ENCODE data around the gene BCL2L11.
"Not testable (repeated sequence)": the region's sequence is repeated elsewhere in the genome, so short reads cannot be mapped to it uniquely, and the experiment has no call there.

Gene BCL2L11, protein sequence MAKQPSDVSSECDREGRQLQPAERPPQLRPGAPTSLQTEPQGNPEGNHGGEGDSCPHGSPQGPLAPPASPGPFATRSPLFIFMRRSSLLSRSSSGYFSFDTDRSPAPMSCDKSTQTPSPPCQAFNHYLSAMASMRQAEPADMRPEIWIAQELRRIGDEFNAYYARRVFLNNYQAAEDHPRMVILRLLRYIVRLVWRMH

DNA sequence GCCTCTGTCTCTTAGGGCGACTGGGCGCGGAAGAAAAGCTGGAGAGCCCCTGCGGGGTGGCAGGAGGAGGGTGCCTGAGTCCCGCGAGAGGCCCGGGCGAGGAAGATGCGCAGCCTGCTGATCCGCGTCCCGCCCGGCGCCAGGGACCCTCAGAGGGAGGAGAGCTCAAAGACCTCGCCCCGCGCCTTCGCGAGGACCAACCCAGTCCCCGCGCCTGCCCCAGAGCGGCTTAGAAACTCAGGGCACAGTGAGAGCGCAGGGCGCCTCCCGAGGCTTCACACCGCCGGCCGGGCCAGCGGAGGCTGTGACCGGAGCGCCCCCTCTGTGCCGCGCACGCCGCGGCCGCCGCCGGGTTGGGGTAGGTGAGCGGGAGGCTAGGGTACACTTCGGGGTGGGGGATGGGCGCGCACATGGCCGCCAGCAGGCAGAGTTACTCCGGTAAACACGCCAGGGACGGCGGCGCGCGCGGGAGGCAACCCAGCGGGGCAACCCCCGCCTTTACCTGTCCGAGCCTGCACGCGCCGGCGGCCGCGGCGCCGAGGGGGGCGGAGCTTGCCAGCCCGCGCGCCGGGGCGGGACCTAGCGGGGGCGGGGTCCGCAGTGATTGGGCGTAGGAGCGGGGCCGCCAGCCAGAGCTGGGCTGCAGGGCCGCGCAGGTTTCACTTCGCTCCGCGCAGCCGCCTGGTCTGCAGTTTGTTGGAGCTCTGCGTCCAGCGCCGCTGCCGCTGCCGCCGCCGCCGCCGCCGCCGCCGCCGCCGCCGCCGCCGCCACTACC, at the start of gene BCL2L11:
Gene BCL2L11 (plus strand): TSS at position 662 of the 775 bp plus-strand sequence. CDS start 2,832 bp downstream, outside the sequence.
- Histone ChIP-seq H4K20me1 (peaks cover 77% of the 10 kb centered on the region), H3K27me3 (peaks cover 51% of the 10 kb centered on the region), H3K9me3 (no peaks in the 10 kb centered on the region), H3K9ac (peak within 1 kb of the TSS; percentile 87), H3K4me3 (peak within 1 kb of the TSS; percentile 95), H3K36me3 (peaks cover 19% of the 10 kb centered on the region), H3K4me1 (peaks cover 53% of the 10 kb centered on the region), H3K4me2 (peak within 1 kb of the TSS; percentile 99), H3K27ac (peak within 1 kb of the TSS; percentile 75)
- no peak for TF ChIP-seq Cebpa-rat (IDR thresholded peaks at IDR 0.05)

DNA sequence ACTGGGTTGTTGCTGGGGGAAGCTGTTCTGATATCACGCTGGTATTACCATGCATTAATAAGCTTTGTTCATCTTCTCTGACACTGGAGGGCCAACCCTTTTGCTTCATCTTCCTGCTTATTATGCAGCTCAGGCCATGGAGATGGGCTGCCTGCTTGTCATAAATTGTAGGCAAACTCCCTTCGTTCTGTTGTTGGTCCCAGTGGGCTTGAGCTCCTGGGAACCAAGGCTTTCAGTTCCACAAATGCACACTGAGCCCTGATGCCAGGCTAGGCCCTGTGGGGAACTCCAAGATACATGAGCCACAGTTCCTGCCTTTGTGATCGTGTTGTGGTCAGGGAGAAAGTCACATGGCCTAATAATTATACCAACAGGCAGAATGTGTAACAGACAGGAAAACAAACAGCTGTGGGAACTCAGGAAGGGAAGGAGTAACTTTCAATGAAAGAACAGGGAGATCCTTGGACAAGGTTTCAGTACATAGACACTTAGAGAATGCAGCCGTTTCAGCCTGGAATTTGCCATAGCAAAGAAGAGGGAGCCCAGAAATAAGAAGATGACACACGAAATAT, 49.0 kb upstream of the BCL2L11 start:
- Histone ChIP-seq H3K9ac (peak overlapping the region; percentile 43; the same call in 1 of the 2 replicates), H3K4me1 (peaks cover 61% of the 10 kb centered on the region), H3K36me3 (no peaks in the 10 kb centered on the region), H3K27ac (peak overlapping the region; percentile 38; the same call in 1 of the 2 replicates), H3K27me3 (no peaks in the 10 kb centered on the region), H3K9me3 (peaks cover 14% of the 10 kb centered on the region), H3K4me3 (no peak overlapping the region), H4K20me1 (no peaks in the 10 kb centered on the region), H3K4me2 (peak overlapping the region; percentile 75)
- TF ChIP-seq Cebpa-rat (IDR thresholded peaks at IDR 0.05), result no peak

DNA sequence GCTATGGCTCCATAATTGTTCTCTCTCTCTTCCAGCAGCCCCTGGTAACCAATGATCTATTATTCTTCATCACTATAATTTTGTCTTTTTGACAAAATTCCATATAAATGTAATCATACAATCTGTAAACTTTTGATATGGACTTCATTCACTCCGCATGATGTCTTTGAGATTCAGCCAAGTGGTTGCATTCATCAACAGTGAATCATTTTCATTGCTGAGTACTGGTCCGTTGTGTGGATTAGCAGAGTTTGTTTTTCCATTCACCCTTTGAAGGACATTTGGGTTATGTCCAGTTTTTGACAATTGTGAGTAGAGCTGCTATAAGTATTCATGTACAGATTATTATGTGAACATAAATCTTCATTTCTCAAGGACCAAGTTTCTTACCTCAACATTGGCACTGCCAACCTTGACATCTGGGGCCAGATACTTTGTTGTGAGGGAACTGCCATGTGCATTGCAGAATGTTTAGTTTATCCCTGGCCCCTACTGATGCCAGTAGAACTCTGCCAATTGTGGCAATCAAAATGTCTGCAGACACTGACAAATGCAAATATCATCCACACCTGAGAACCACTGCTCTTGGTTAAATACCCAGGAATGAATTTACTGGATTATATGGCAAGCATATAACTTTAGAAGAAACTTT, 48.4 kb upstream of the BCL2L11 start:
- Histone ChIP-seq H3K9ac (no peak overlapping the region), H3K27ac (no peak overlapping the region), H4K20me1 (no peaks in the 10 kb centered on the region), H3K9me3 (peaks cover 14% of the 10 kb centered on the region), H3K4me1 (peaks cover 56% of the 10 kb centered on the region), H3K4me3 (no peak overlapping the region), H3K27me3 (no peaks in the 10 kb centered on the region), H3K4me2 (peak overlapping the region; percentile 75), H3K36me3 (no peaks in the 10 kb centered on the region)
- no peak for TF ChIP-seq Cebpa-rat (IDR thresholded peaks at IDR 0.05)

DNA sequence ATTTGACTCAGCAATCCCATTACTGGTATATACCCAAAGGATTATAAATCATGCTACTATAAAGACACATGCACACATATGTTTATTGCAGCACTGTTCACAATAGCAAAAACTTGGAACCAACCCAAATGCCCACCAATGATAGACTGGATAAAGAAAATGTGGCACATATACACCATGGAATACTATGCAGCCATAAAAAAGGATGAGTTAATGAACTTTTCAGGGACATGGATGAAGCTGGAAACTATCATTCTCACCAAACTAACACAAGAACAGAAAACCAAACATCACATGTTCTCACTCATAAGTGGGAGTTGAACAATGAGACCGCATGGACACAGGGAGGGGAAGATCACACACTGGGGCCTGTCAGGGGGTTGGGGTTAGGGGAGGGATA, 38.1 kb upstream of the BCL2L11 start:
- H3K4me1 ChIP-seq, H3K4me3 ChIP-seq, H3K9ac ChIP-seq, H3K27me3 ChIP-seq, H4K20me1 ChIP-seq, H3K4me2 ChIP-seq, H3K36me3 ChIP-seq, H3K27ac ChIP-seq: not testable (repeated sequence)
- H3K9me3 ChIP-seq, result peaks cover 35% of the 10 kb centered on the region

DNA sequence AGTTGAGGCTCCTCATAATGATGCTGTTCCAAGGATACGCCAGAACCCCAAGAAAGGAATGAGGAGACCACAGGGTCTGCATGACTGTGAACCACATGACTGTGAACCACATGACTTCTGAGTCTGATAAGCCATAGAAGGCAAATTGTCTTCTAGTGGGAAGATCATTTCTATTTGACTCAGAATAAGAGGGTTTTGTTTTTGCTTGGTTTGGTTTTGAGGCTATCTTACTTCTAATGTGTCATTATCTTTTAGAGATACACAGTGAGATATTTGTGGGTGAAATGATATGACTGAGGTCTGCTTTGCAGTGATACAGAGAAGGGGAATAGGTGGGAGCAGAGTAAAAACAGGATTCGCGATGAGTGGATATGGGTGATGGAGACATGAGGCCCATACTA, 28.9 kb upstream of the BCL2L11 start:
- Histone ChIP-seq H3K4me2 (no peak overlapping the region), H4K20me1 (no peaks in the 10 kb centered on the region), H3K27ac (no peak overlapping the region)

DNA sequence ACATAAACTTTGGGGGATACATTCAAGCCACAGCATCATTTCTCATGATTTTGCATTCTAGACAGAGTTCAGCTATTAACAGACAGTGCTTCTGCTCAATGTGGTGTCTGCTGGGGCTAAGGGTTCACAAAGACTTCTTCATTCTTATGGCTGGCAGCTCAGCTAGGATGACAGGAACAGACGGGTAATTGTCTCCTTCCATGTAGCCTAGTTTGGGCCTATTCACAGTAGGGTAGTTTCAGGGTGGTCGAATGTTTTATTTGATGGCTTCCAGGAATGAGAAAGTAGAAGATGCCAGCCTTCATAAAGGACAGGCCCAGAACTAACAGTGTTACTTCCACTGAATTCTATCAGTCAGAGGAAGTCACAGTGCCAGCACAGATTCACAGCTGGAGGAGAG, 26.0 kb upstream of the BCL2L11 start:
- no peaks in the 10 kb centered on the region for H3K9me3 ChIP-seq
- H3K9ac ChIP-seq, result no peak overlapping the region
- H3K27ac ChIP-seq, result no peak overlapping the region
- H3K27me3 ChIP-seq, result no peaks in the 10 kb centered on the region
- no peak overlapping the region for H3K4me3 ChIP-seq
- H3K36me3 ChIP-seq, result no peaks in the 10 kb centered on the region
- H3K4me1 ChIP-seq, result peaks cover 13% of the 10 kb centered on the region; the same call in 1 of the 2 replicates
- TF ChIP-seq Cebpa-rat (IDR thresholded peaks at IDR 0.05), result no peak
- no peaks in the 10 kb centered on the region for H4K20me1 ChIP-seq
- H3K4me2 ChIP-seq, result no peak overlapping the region

More for the DNA sequence above, 28.9 kb upstream of the BCL2L11 start:
- no peak for TF ChIP-seq Cebpa-rat (IDR thresholded peaks at IDR 0.05)
- H3K4me1 ChIP-seq, result no peaks in the 10 kb centered on the region
- H3K9ac ChIP-seq, result no peak overlapping the region
- no peaks in the 10 kb centered on the region for H3K9me3 ChIP-seq
- no peaks in the 10 kb centered on the region for H3K27me3 ChIP-seq
- H3K4me3 ChIP-seq, result no peak overlapping the region
- no peaks in the 10 kb centered on the region for H3K36me3 ChIP-seq

DNA sequence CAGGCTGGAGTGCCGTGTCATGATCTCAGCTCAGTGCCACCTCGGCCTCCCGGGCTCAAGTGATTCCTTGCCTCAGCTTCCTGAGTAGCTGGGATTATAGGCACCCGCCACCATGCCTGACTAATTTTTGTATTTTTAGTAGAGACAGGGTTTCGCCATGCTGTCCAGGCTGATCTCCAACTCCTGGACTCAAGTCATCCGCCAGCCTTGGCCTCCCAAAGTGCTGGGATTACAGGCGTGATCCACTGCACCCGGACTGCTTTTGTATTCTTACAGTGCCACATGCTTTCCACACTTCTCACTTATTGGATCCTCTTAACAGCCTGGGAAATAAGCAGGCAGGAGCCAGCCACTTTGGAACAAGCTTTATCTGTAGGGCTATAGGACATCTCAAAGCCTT, 25.3 kb upstream of the BCL2L11 start:
- TF ChIP-seq Cebpa-rat (IDR thresholded peaks at IDR 0.05), result no peak
- no peak overlapping the region for H3K4me2 ChIP-seq
- H3K36me3 ChIP-seq, result no peaks in the 10 kb centered on the region
- no peaks in the 10 kb centered on the region for H3K27me3 ChIP-seq
- H3K9me3 ChIP-seq, result no peaks in the 10 kb centered on the region
- no peak overlapping the region for H3K9ac ChIP-seq
- no peaks in the 10 kb centered on the region for H4K20me1 ChIP-seq
- H3K27ac ChIP-seq, result no peak overlapping the region
- H3K4me1 ChIP-seq, result peaks cover 21% of the 10 kb centered on the region
- H3K4me3 ChIP-seq, result no peak overlapping the region

DNA sequence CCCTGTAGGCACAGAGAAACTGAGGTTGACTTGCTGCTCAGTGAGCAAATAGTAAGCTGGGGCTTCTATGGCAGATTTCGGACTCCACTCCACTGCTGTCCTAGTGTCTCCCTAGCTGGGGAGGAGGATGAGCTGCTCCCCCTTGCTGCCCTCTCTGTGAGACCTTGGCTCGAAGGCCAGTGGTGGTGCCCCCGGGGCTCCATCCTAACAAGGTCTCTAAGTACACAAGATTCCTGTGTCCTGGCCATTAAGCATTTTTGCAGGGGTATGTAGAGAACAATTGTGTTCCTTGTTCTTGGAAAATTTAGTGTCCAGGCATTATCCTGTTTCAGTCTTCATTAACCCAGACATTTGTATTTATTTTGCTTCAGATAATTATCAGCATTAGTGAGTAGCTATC, 21.3 kb upstream of the BCL2L11 start:
- H3K9me3 ChIP-seq, result no peaks in the 10 kb centered on the region
- H3K4me2 ChIP-seq, result no peak overlapping the region

DNA sequence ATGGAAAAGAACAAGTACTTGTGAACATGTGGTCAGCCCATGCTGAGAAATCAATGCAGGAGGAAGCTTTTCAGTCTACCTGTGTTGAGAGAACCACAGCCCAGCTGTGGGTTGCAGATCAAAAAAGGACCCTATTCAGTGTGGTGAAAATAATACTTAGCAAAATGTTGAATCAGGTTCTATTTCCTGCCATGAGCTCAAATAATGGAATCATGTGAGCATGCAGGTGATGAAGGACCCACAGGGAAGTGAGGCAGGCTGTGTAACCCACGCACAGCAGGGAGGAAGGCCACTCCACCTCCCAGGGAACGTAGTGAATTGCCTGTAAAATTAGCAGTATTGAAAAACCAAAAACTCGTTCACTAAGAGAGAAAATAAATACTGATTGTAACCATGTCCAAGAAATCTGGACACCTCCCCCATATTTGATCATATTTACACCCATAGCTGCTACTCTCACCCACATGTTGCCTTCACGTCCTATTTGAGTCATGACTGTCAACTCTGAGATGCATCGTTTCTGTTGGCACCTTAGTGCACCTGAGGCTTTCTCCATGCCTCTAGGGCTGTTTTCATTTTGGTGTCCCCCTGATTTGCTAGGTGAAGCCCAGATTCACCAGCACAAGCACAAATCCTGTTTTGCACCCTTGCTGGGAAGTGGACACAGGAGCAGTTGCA, 20.5 kb upstream of the BCL2L11 start:
- peak overlapping the region; percentile 59; the same call in 1 of the 2 replicates for H3K27ac ChIP-seq
- no peaks in the 10 kb centered on the region for H3K9me3 ChIP-seq
- H4K20me1 ChIP-seq, result no peaks in the 10 kb centered on the region
- TF ChIP-seq Cebpa-rat (IDR thresholded peaks at IDR 0.05), result no peak
- no peak overlapping the region for H3K9ac ChIP-seq
- H3K4me3 ChIP-seq, result no peak overlapping the region
- H3K4me1 ChIP-seq, result peaks cover 42% of the 10 kb centered on the region
- no peaks in the 10 kb centered on the region for H3K27me3 ChIP-seq
- H3K36me3 ChIP-seq, result no peaks in the 10 kb centered on the region
- H3K4me2 ChIP-seq, result peak overlapping the region; percentile 76

More for the DNA sequence above, 21.3 kb upstream of the BCL2L11 start:
- Histone ChIP-seq H3K27ac (no peak overlapping the region), H3K4me1 (peaks cover 42% of the 10 kb centered on the region), H4K20me1 (no peaks in the 10 kb centered on the region), H3K9ac (no peak overlapping the region), H3K36me3 (no peaks in the 10 kb centered on the region), H3K27me3 (no peaks in the 10 kb centered on the region), H3K4me3 (no peak overlapping the region)
- no peak for TF ChIP-seq Cebpa-rat (IDR thresholded peaks at IDR 0.05)
